RWPE2 (cell line): ENCODE data around the gene DNAH8.

ENCODE experiments used
- ATAC-seq: fragments of 200-7000 bp; cut with Tn5 transposase; 3 replicates; pipeline ENCODE4 v1.9.1; 2021; ENCODE audit warnings: low read depth
- DNase-seq: peaks from one replicate; pipeline ENCODE4 v3.0.0-alpha.2; 2020; ENCODE audit warnings: low spot score
- H3K27ac ChIP-seq: fragments of 450-650 bp; 2 replicates; pipeline ENCODE4 v1.5.1; 2017; ENCODE audit warnings: mild to moderate bottlenecking; ENCODE audit not compliant: poor library complexity, severe bottlenecking
- H3K27me3 ChIP-seq: fragments of 250-450 bp; sonication (Bioruptor Pico); 2 replicates; pipeline ENCODE4 v1.5.1; 2021; ENCODE audit warnings: mild to moderate bottlenecking, moderate library complexity; ENCODE audit not compliant: insufficient read depth, poor library complexity, severe bottlenecking
- H3K36me3 ChIP-seq: fragments of 250-450 bp; sonication (Bioruptor Pico); 2 replicates; pipeline ENCODE4 v1.5.1; 2020; ENCODE audit warnings: low read depth, mild to moderate bottlenecking, moderate library complexity
- H3K4me1 ChIP-seq: fragments of 250-450 bp; sonication (Bioruptor Pico); 2 replicates; pipeline ENCODE4 v1.5.1; 2021; ENCODE audit warnings: mild to moderate bottlenecking, moderate library complexity; ENCODE audit not compliant: insufficient read depth, poor library complexity, severe bottlenecking
- H3K4me3 ChIP-seq: fragments of 250-450 bp; sonication (Bioruptor Pico); 2 replicates; pipeline ENCODE4 v1.5.1; 2021; ENCODE audit warnings: mild to moderate bottlenecking, moderate library complexity; ENCODE audit not compliant: severe bottlenecking
- H3K9me3 ChIP-seq: fragments of 250-450 bp; sonication (Bioruptor Pico); 2 replicates; pipeline ENCODE4 v1.5.1; 2021; ENCODE audit warnings: mild to moderate bottlenecking, moderate library complexity; ENCODE audit not compliant: severe bottlenecking
- TF ChIP-seq, protein P1 (sequence below): fragments of 450-650 bp; IDR thresholded peaks from one replicate; pipeline ENCODE4 v1.5.1; 2017; ENCODE audit warnings: mild to moderate bottlenecking, moderate library complexity; ENCODE audit not compliant: poor library complexity, severe bottlenecking

The DNAH8 gene

DNA sequence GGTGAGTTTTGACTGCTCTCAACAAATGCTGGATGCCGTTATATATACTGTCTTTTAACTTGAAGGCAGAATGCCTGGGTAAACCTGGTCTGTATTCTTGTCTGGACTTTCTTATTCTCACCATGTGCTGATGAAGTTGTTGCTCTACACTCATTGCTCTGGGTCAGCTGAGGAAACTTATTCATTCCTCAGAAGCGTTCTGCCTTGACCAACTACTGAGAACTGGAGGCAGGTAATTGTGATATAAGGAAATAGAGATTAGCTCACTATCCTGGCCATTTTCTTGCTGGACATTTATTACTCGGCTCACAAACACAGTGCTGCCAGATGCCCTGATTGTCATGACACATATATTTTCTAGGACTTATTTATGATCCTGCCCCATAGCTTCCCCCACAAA, 103.6 kb downstream of the DNAH8 start:
- H3K27me3 ChIP-seq = peaks cover 8% of the 10 kb centered on the region
- ATAC-seq (no peak), DNase-seq (no peak)
- no peaks in the 10 kb centered on the region for H3K4me1 ChIP-seq
- H3K27ac ChIP-seq = no peak overlapping the region
- no peaks in the 10 kb centered on the region for H3K9me3 ChIP-seq
- TF ChIP-seq, protein P1, sequence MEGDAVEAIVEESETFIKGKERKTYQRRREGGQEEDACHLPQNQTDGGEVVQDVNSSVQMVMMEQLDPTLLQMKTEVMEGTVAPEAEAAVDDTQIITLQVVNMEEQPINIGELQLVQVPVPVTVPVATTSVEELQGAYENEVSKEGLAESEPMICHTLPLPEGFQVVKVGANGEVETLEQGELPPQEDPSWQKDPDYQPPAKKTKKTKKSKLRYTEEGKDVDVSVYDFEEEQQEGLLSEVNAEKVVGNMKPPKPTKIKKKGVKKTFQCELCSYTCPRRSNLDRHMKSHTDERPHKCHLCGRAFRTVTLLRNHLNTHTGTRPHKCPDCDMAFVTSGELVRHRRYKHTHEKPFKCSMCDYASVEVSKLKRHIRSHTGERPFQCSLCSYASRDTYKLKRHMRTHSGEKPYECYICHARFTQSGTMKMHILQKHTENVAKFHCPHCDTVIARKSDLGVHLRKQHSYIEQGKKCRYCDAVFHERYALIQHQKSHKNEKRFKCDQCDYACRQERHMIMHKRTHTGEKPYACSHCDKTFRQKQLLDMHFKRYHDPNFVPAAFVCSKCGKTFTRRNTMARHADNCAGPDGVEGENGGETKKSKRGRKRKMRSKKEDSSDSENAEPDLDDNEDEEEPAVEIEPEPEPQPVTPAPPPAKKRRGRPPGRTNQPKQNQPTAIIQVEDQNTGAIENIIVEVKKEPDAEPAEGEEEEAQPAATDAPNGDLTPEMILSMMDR = no peak
- H3K36me3 ChIP-seq = no peaks in the 10 kb centered on the region
- H3K4me3 ChIP-seq = no peak overlapping the region

DNA sequence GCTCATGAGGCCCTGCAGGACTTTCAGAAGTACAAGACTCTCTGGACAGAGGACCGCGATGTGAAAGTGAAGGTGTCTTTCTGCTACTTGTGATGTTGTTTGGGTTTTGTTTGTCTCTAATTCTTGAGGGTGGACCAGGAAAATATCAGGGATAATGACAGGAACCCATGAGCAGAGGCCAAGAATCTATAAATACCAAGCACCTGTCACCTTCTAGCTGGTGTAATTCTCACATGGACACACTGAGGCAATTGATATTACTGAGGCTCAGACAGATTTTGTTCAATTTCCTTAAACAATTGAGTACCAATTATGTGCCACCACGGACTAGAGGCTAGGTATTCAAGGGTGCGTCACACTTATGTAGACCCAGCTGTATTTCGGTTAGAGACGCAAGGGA, 107.9 kb downstream of the DNAH8 start:
- ATAC-seq (no peak), DNase-seq (no peak)

DNA sequence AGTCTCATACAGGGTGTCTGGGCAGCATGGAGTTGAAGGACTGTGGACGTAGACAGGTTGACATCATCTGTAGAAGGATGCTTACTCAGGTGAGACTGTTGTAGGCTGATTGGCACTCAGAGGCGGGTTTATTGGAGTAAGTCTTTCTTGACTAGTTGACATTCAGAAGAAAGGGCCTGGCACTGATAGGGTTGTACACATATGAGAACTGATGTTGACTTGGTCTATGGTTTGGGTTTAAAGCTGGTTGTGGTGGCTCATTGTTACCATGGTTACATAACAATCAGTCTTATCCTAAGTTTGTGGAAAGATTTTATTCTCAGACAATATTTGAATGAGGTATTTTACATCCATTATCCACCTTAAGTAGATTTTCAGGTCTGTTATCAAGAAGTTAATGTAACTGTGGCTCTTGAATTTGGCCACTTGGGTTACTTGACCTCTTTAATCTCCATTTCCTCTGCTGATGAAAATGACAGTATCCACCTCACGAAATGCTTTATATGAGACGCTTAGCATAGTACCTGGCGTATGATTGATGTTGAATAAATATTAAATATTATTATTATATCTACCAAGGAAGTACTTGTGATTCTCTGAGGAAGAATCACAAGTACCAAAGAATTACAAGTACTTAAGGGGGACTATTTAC, 109.3 kb downstream of the DNAH8 start:
- no peaks in the 10 kb centered on the region for H3K36me3 ChIP-seq

More for the DNA sequence above, 107.9 kb downstream of the DNAH8 start:
- no peak overlapping the region for H3K27ac ChIP-seq
- H3K4me3 ChIP-seq = no peak overlapping the region
- H3K27me3 ChIP-seq = peaks cover 8% of the 10 kb centered on the region
- TF ChIP-seq, protein P1 = no peak
- H3K9me3 ChIP-seq = no peaks in the 10 kb centered on the region
- no peaks in the 10 kb centered on the region for H3K36me3 ChIP-seq
- H3K4me1 ChIP-seq = no peaks in the 10 kb centered on the region

DNA sequence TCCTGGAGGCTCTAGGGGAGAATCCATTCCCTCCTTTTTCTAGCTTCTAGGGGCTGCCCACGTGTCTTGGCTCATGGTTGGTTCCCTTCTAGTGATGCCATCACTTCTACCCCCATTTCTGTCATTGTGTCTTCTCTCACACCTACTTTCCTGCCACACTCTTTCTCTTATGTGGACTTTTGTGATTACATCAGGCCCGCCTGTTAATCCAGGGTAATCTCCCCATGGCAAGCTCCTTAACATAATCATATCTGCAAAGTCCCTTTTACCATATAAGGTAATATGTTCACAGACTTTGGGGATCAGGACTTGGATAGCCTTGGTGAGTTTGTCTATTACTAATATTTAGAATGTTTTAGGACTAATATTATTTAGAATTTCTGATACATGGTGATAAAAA, 111.9 kb downstream of the DNAH8 start:
- Histone ChIP-seq H3K27me3 (peaks cover 4% of the 10 kb centered on the region), H3K27ac (no peak overlapping the region), H3K36me3 (no peaks in the 10 kb centered on the region), H3K4me1 (no peaks in the 10 kb centered on the region), H3K9me3 (no peaks in the 10 kb centered on the region), H3K4me3 (no peak overlapping the region)
- TF ChIP-seq, protein P1 = no peak
- DNase-seq (no peak), ATAC-seq (no peak)

More for the DNA sequence above, 109.3 kb downstream of the DNAH8 start:
- H3K4me1 ChIP-seq = no peaks in the 10 kb centered on the region
- TF ChIP-seq, protein P1 = no peak
- H3K27ac ChIP-seq = no peak overlapping the region
- no peak for ATAC-seq
- no peak overlapping the region for H3K4me3 ChIP-seq
- no peaks in the 10 kb centered on the region for H3K9me3 ChIP-seq
- DNase-seq = no peak
- peaks cover 12% of the 10 kb centered on the region for H3K27me3 ChIP-seq

DNA sequence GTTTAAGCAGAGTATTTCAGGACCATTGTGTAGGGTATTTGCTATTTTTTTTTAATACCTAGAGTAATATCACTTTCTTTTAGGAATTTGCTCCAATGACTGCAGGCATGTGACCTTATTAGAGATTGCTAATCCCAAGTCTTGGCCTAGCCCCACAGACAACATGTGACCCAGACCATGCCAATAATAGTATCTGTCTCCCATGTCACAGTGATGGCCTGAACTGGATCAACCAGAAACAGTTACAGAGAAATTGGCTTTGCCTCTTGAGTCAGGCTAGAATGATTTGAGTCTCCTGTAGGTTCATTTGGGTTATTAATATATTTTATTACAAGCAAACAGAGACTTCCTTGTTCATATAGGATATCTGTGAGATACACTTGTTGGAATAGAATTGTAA, 116.8 kb downstream of the DNAH8 start:
- no peaks in the 10 kb centered on the region for H3K36me3 ChIP-seq
- TF ChIP-seq, protein P1 = no peak
- DNase-seq = no peak
- H3K4me1 ChIP-seq = no peaks in the 10 kb centered on the region
- H3K4me3 ChIP-seq = no peak overlapping the region
- H3K27ac ChIP-seq = no peak overlapping the region
- ATAC-seq = no peak
- H3K27me3 ChIP-seq = peaks cover 4% of the 10 kb centered on the region
- H3K9me3 ChIP-seq = no peaks in the 10 kb centered on the region
